ENCODE measurements around the gene CFAP45. TPM values are rescaled to one million over a fixed set of nuclear protein-coding genes. Genes with fewer than 3 reads are reported as not detected.

CFAP45 gene
- total and polyA plus RNA-seq, 12 donors: 0.17 to 1.5 (median 0.56) TPM

- Histone ChIP-seq H3K27me3 (no peaks in the 10 kb centered on the region), H3K4me3 (no peak overlapping the region), H3K27ac (no peak overlapping the region), H3K4me1 (peaks cover 3 to 20% (median 9%) of the 10 kb centered on the region in 9 donors), H3K9me3 (no peaks in the 10 kb centered on the region), H3K36me3 (no peaks in the 10 kb centered on the region)
- intact Hi-C loops (cut with DNase I): loop anchor here in 5 of 10 donors (5.0 to 10.0 kb wide), 3 partner anchors 36 to 76 kb away; no protein-coding TSS in a partner anchor
- no peak for ATAC-seq
- 95 to 98% methylated on average over 18 of the region's 18 CpGs for WGBS, 2 donors
- no peak for DNase-seq
- no peak for TF ChIP-seq CTCF (IDR thresholded peaks at IDR 0.05)
These were observed 28.6 kb upstream of the CFAP45 start for GRCh38 chr1:159928491-159929050.

- no peak for ATAC-seq
- H3K4me1 ChIP-seq: peaks cover 3 to 20% (median 11%) of the 10 kb centered on the region in 9 donors
- no peak overlapping the region for H3K27ac ChIP-seq
- no peaks in the 10 kb centered on the region for H3K36me3 ChIP-seq
- intact Hi-C loops (cut with DNase I): loop anchor here in 6 of 10 donors (2.0 to 10.0 kb wide), 4 partner anchors 36 to 76 kb away; partner anchors contain the start of gene VSIG8 (in 1 of the 6)
- no peak for DNase-seq
- no peaks in the 10 kb centered on the region for H3K9me3 ChIP-seq
- no peak for TF ChIP-seq CTCF (IDR thresholded peaks at IDR 0.05)
- 79 to 85% methylated on average over 12 to 13 of the region's 13 CpGs for WGBS, 2 donors
- H3K27me3 ChIP-seq: no peaks in the 10 kb centered on the region
- no peak overlapping the region for H3K4me3 ChIP-seq
These were observed 28.0 kb upstream of the CFAP45 start for GRCh38 chr1:159927849-159928431.

- no peak overlapping the region for H3K4me3 ChIP-seq
- 92 to 95% methylated on average over 16 of the region's 16 CpGs for WGBS, 2 donors
- H3K27ac ChIP-seq: no peak overlapping the region
- peaks cover 3 to 26% (median 17%) of the 10 kb centered on the region in 9 donors for H3K4me1 ChIP-seq
- intact Hi-C loops (cut with DNase I): loop anchor here in 6 of 10 donors (2.0 to 10.0 kb wide), 4 partner anchors 35 to 75 kb away; partner anchors contain the start of gene VSIG8 (in 1 of the 6)
- H3K27me3 ChIP-seq: no peaks in the 10 kb centered on the region
- H3K36me3 ChIP-seq: no peaks in the 10 kb centered on the region
- no peak for TF ChIP-seq CTCF (IDR thresholded peaks at IDR 0.05)
- DNase-seq (no peak), ATAC-seq (no peak)
- no peaks in the 10 kb centered on the region for H3K9me3 ChIP-seq
These were observed 27.4 kb upstream of the CFAP45 start for GRCh38 chr1:159927211-159927848.

GRCh38 chr1:159925719-159926078 is 25.7 kb upstream of the CFAP45 start:
- intact Hi-C loops (cut with DNase I): loop anchor here in 6 of 10 donors (2.0 to 10.0 kb wide), 5 partner anchors 33 to 73 kb away; partner anchors contain the start of gene VSIG8 (in 1 of the 6)
- Histone ChIP-seq H3K4me1 (peaks cover 7 to 43% (median 33%) of the 10 kb centered on the region in 9 donors), H3K27ac (peak overlapping the region; percentile 1 to 100 (median 98)), H3K9me3 (no peaks in the 10 kb centered on the region), H3K27me3 (no peaks in the 10 kb centered on the region), H3K36me3 (peaks cover 0 to 11% (median 0%) of the 10 kb centered on the region in 9 donors), H3K4me3 (peak overlapping the region; percentile 67 to 97 (median 83))
- 7 to 8% methylated on average over 7 of the region's 7 CpGs for WGBS, 2 donors
- TF ChIP-seq CTCF (IDR thresholded peaks at IDR 0.05): no peak
- peak in 1 of 8 donors; percentile 0 for ATAC-seq
- peak in 1 of 2 donors; percentile 25 for DNase-seq

Measured in heart right ventricle (tissue), 16 donors.